K562 (cell line): Measurements from ENCODE around the gene PEX11B. TPM values are rescaled to one million over a fixed set of nuclear protein-coding genes. Genes with fewer than 3 reads are reported as not detected.
A peak's percentile ranks its signal among the peaks of the same experiment; 100 is the strongest.

ENCODE experiments used
- ARID3B ChIP-seq: fragments of 250-450 bp; sonication (Bioruptor Pico); IDR thresholded peaks from 2 replicates; pipeline ENCODE4 v1.4.0; 2020; ENCODE audit warnings: borderline replicate concordance
- CBX3 ChIP-seq, 2 experiments: IDR thresholded peaks; 1 replicate in 1 of 2; 2 replicates in 1 of 2; pipeline ENCODE4 v1.6.1; 2012; ENCODE audit warnings: inconsistent platforms in 2 of 2, low read length in 2 of 2, borderline replicate concordance in 1 of 2, control low read depth in 1 of 2
- CREB3L1 ChIP-seq: fragments of 450-650 bp; IDR thresholded peaks from 2 replicates; pipeline ENCODE4 v1.6.1; 2014; ENCODE audit warnings: low read depth, mild to moderate bottlenecking, moderate library complexity, borderline replicate concordance
- ESRRA ChIP-seq: fragments of 450-650 bp; IDR thresholded peaks from 2 replicates; pipeline ENCODE4 v1.6.1; 2014; ENCODE audit warnings: low read depth, mild to moderate bottlenecking, moderate library complexity, borderline replicate concordance
- FOXA1 ChIP-seq: fragments of 450-650 bp; IDR thresholded peaks from 2 replicates; pipeline ENCODE4 v1.6.1; 2016; ENCODE audit warnings: mild to moderate bottlenecking, borderline replicate concordance
- FOXP1 ChIP-seq: sonication (generic); formaldehyde crosslinking; IDR thresholded peaks from 2 replicates; pipeline ENCODE4 v1.8.0; 2022; ENCODE audit warnings: mild to moderate bottlenecking, missing genetic modification reagents
- IRF2 ChIP-seq: sonication (generic); formaldehyde crosslinking; IDR thresholded peaks from 2 replicates; pipeline ENCODE4 v1.8.1; 2022; ENCODE audit warnings: mild to moderate bottlenecking, missing genetic modification reagents
- JUND ChIP-seq, 2 experiments: IDR thresholded peaks; 2 replicates in 1 of 2; 3 replicates in 1 of 2; pipeline ENCODE4 v1.6.1; 2011; ENCODE audit warnings: borderline replicate concordance in 2 of 2, low read depth in 2 of 2, low read length in 2 of 2, improper control_type of control experiment in 1 of 2, missing biosample characterization in 1 of 2, missing genetic modification characterization in 1 of 2, missing genetic modification reagents in 1 of 2
- KHSRP ChIP-seq: fragments of 450-650 bp; IDR thresholded peaks from 2 replicates; pipeline ENCODE4 v1.6.1; 2017
- PHF8 ChIP-seq: fragments of 200-600 bp; sonication (generic); IDR thresholded peaks from 2 replicates; pipeline ENCODE4 v1.6.1; 2012; ENCODE audit warnings: mixed run types, mild to moderate bottlenecking, inconsistent platforms, low read length, moderate library complexity, borderline replicate concordance
- RBM22 ChIP-seq: fragments of 200-400 bp; formaldehyde crosslinking; IDR thresholded peaks from 2 replicates; pipeline ENCODE4 v1.6.1; 2018; ENCODE audit warnings: low read length, low read depth; ENCODE audit not compliant: poor library complexity, severe bottlenecking
- RCOR1 ChIP-seq, 2 experiments: IDR thresholded peaks; 2 replicates each; pipeline ENCODE4 v1.6.1; 2012; ENCODE audit warnings: low read depth in 2 of 2, low read length in 2 of 2, borderline replicate concordance in 1 of 2, improper control_type of control experiment in 1 of 2
- SRSF7 ChIP-seq: fragments of 200-400 bp; formaldehyde crosslinking; optimal IDR thresholded peaks from 2 replicates; pipeline ENCODE3; 2017; ENCODE audit warnings: mild to moderate bottlenecking, low read depth, low read length
- TAF1 ChIP-seq: IDR thresholded peaks from 2 replicates; pipeline ENCODE4 v1.6.1; 2011; ENCODE audit warnings: mild to moderate bottlenecking, low read length, moderate library complexity; ENCODE audit not compliant: insufficient read depth, control insufficient read depth, severe bottlenecking; ENCODE audit errors: extremely low read depth
- ZEB2 ChIP-seq: fragments of 450-650 bp; IDR thresholded peaks from 2 replicates; pipeline ENCODE4 v1.6.1; 2016
- ZNF263 ChIP-seq: sonication (generic); formaldehyde crosslinking; IDR thresholded peaks from 2 replicates; pipeline ENCODE4 v1.8.0; 2022; ENCODE audit warnings: mild to moderate bottlenecking, missing genetic modification reagents, borderline replicate concordance
- polyA plus RNA-seq, 8 experiments: library from polyadenylated mRNA; depleted of rRNA in 4 of 8; stranded (reverse) in 5 of 8; unstranded in 3 of 8; fragments of >200 nt; fragmentation: Nextera tagmentation in 2 of 8; fragmentation: Illumina TruSeq in 1 of 8; extraction: Ambion mirVana in 2 of 8; extraction: Trizol in 1 of 8; gene quantifications; 2 replicates each; pipeline versions ENCODE4 v1.2.1 to v1.2.3, GENCODE V29; 2011 to 2014; ENCODE audit warnings: inconsistent platforms in 1 of 8, missing spikeins in 1 of 8
- total RNA-seq, 7 experiments: library from RNA; depleted of rRNA in 6 of 7; stranded (reverse); fragments of >200 nt in 6 of 7; fragmentation: Illumina TruSeq in 2 of 7; extraction: Trizol in 2 of 7; gene quantifications; 2 replicates each; pipeline versions ENCODE4 v1.2.1 to v1.2.3, GENCODE V29; 2011 to 2021; ENCODE audit warnings: low replicate concordance in 1 of 7
- TF ChIP-seq, protein P1 (sequence below): fragments of 450-650 bp; formaldehyde crosslinking; IDR thresholded peaks from 2 replicates; pipeline ENCODE4 v1.4.0; 2020; ENCODE audit warnings: mild to moderate bottlenecking, moderate library complexity
- TF ChIP-seq, protein P2 (sequence below): sonication (generic); formaldehyde crosslinking; IDR thresholded peaks from 2 replicates; pipeline ENCODE4 v1.8.0; 2022; ENCODE audit warnings: missing genetic modification reagents, mild to moderate bottlenecking, borderline replicate concordance

The PEX11B gene
- total and polyA plus RNA-seq, 9 of the 15 experiments (the other 6 are each of a cell fraction or from before 2014, with no cell fraction given) = 13.2 to 60.0 (median 21.7) TPM

DNA sequence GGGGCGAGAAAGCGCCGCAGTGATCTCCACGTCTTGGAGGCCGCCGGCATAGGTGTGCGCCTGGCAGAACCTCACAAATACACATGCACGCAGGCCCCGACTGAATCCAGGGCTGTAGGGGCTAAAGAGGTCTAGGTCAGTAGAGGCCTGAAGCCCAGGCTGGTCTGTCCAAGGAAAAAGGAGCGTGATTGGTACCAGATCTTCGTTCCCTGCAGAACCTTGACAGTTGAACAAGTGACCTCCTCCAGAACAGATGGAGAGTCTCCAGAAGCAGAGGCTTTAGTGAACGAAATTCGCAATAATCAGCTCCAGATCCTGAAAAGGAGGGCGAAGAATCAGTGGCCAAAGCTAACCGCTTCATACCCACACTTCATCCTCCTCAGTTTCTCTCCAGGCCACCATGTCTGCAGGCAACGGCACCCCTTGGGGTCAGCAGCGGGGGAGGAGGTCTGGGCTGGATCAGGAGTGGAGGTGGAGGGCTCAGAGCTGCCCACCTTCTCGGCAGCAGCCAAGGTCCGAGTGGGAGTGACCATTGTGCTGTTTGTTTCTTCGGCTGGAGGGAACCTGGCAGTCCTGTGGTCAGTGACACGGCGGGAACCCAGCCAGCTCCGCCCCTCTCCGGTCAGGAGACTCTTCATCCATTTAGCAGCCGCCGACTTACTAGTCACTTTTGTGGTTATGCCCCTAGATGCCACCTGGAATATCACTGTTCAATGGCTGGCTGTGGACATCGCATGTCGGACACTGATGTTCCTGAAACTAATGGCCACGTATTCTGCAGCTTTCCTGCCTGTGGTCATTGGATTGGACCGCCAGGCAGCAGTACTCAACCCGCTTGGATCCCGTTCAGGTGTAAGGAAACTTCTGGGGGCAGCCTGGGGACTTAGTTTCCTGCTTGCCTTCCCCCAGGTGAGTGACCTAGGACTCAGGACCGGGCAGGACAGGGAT lies 749 bp upstream of the PEX11B start (continued):
- TF ChIP-seq, protein P1, sequence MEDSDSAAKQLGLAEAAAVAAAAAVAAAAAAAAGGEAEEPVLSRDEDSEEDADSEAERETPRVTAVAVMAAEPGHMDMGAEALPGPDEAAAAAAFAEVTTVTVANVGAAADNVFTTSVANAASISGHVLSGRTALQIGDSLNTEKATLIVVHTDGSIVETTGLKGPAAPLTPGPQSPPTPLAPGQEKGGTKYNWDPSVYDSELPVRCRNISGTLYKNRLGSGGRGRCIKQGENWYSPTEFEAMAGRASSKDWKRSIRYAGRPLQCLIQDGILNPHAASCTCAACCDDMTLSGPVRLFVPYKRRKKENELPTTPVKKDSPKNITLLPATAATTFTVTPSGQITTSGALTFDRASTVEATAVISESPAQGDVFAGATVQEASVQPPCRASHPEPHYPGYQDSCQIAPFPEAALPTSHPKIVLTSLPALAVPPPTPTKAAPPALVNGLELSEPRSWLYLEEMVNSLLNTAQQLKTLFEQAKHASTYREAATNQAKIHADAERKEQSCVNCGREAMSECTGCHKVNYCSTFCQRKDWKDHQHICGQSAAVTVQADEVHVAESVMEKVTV (CRISPR knock-in tag) = no peak
- TF ChIP-seq ZNF263 (CRISPR knock-in tag) (no peak), IRF2 (CRISPR knock-in tag) (no peak), ARID3B (CRISPR knock-in tag) (no peak), FOXP1 (CRISPR knock-in tag) (0 out of 2 replicates have a peak, but pooled peaks have one; percentile 18), CREB3L1 (no peak), SRSF7 (no peak), RCOR1 (IDR thresholded peaks at IDR 0.05; ENCODE audit: borderline replicate concordance in 1 of 2, low read depth in 2 of 2, low read length in 2 of 2) (0 out of 4 replicates have a peak, but pooled peaks of 1 of the 2 experiments have one; percentile 7), CBX3 (IDR thresholded peaks at IDR 0.05; ENCODE audit: borderline replicate concordance in 1 of 2, low read length in 2 of 2) (0 out of 3 replicates have a peak, but pooled peaks of 1 of the 2 experiments have one; percentile 7), RBM22 (no peak), ZEB2 (no peak), PHF8 (no peak; the same call in 1 of the 2 replicates), ESRRA (peak; percentile 59; the same call in 1 of the 2 replicates), JUND (IDR thresholded peaks at IDR 0.05; ENCODE audit: borderline replicate concordance, low read depth, low read length) (no peak), JUND (tag; IDR thresholded peaks at IDR 0.05; ENCODE audit: borderline replicate concordance, low read depth, low read length) (0 out of 3 replicates have a peak, but pooled peaks have one; percentile 21), KHSRP (0 out of 2 replicates have a peak, but pooled peaks have one; percentile 7), FOXA1 (no peak), TAF1 (peak; percentile 22)
- TF ChIP-seq, protein P2, sequence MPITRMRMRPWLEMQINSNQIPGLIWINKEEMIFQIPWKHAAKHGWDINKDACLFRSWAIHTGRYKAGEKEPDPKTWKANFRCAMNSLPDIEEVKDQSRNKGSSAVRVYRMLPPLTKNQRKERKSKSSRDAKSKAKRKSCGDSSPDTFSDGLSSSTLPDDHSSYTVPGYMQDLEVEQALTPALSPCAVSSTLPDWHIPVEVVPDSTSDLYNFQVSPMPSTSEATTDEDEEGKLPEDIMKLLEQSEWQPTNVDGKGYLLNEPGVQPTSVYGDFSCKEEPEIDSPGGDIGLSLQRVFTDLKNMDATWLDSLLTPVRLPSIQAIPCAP (CRISPR knock-in tag) = no peak
